HepG2 (cell line): ENCODE measurements around the gene FAM117A. TPM values are rescaled to one million over a fixed set of nuclear protein-coding genes. Genes with fewer than 3 reads are reported as not detected.

Experiments
- AGO1 ChIP-seq: fragments of 200-400 bp; formaldehyde crosslinking; IDR thresholded peaks from 2 replicates; pipeline ENCODE4 v1.6.1; 2017; ENCODE audit warnings: mild to moderate bottlenecking, low read depth, low read length, moderate library complexity; ENCODE audit not compliant: poor library complexity, severe bottlenecking
- ATF7-NPFF ChIP-seq: sonication (generic); formaldehyde crosslinking; IDR thresholded peaks from 2 replicates; pipeline ENCODE4 v1.8.1; 2023; ENCODE audit warnings: mild to moderate bottlenecking, low read depth, missing genetic modification reagents, moderate library complexity
- CEBPZ ChIP-seq: IDR thresholded peaks from 2 replicates; pipeline ENCODE4 v1.6.1; 2012; ENCODE audit warnings: low read length, improper control_type of control experiment
- CREM ChIP-seq, 2 experiments: sonication (generic) in 1 of 2; formaldehyde crosslinking in 1 of 2; IDR thresholded peaks; 2 replicates each; pipeline versions ENCODE4 v1.4.0 to v1.6.1; 2016 to 2020; ENCODE audit warnings: antibody characterized with exemption in 1 of 2, mild to moderate bottlenecking in 1 of 2, missing genetic modification reagents in 1 of 2
- DDIT3 ChIP-seq: sonication (generic); formaldehyde crosslinking; IDR thresholded peaks from 2 replicates; pipeline ENCODE4 v1.4.0; 2020; ENCODE audit warnings: mild to moderate bottlenecking, missing genetic modification reagents
- KLF16 ChIP-seq, 2 experiments: sonication (generic) in 1 of 2; formaldehyde crosslinking in 1 of 2; IDR thresholded peaks; 2 replicates each; pipeline versions ENCODE4 v1.6.1 to v1.8.0; 2016 to 2023; ENCODE audit warnings: missing genetic modification reagents in 2 of 2, missing compliant biosample characterization in 1 of 2
- NCOA1 ChIP-seq: sonication (generic); formaldehyde crosslinking; IDR thresholded peaks from 2 replicates; pipeline ENCODE4 v1.9.0; 2021; ENCODE audit warnings: missing genetic modification reagents
- NR2F2 ChIP-seq: IDR thresholded peaks from 2 replicates; pipeline ENCODE4 v1.6.1; 2012; ENCODE audit warnings: low read depth, inconsistent platforms, borderline replicate concordance
- PRDM15 ChIP-seq: sonication (generic); formaldehyde crosslinking; IDR thresholded peaks from 2 replicates; pipeline ENCODE4 v1.4.0; 2020; ENCODE audit warnings: missing genetic modification reagents
- PREB ChIP-seq: sonication (generic); formaldehyde crosslinking; IDR thresholded peaks from 2 replicates; pipeline ENCODE4 v1.4.0; 2020; ENCODE audit warnings: missing genetic modification reagents
- RARA ChIP-seq: IDR thresholded peaks from 2 replicates; pipeline ENCODE4 v1.6.1; 2016; ENCODE audit warnings: missing genetic modification reagents, missing compliant biosample characterization
- SRF ChIP-seq: IDR thresholded peaks from 2 replicates; pipeline ENCODE4 v1.6.1; 2011; ENCODE audit warnings: mild to moderate bottlenecking, low read depth, low read length, moderate library complexity
- TEAD3 ChIP-seq: optimal IDR thresholded peaks from 2 replicates; pipeline ENCODE3; 2016; ENCODE audit warnings: borderline replicate concordance
- USF2 ChIP-seq, 2 experiments: sonication (generic) in 1 of 2; formaldehyde crosslinking in 1 of 2; IDR thresholded peaks; 2 replicates each; pipeline versions ENCODE4 v1.5.1 to v1.6.1; 2011 to 2020; ENCODE audit warnings: borderline replicate concordance in 1 of 2, low read depth in 1 of 2, low read length in 1 of 2, mild to moderate bottlenecking in 1 of 2, missing genetic modification reagents in 1 of 2, moderate library complexity in 1 of 2
- ZNF207 ChIP-seq: fragments of 450-650 bp; IDR thresholded peaks from 2 replicates; pipeline ENCODE4 v1.6.1; 2016; ENCODE audit warnings: antibody characterized with exemption, borderline replicate concordance
- ZNF343 ChIP-seq: sonication (generic); formaldehyde crosslinking; IDR thresholded peaks from 2 replicates; pipeline ENCODE4 v1.4.0; 2020; ENCODE audit warnings: mild to moderate bottlenecking, missing genetic modification reagents
- ZNF644 ChIP-seq: IDR thresholded peaks from 2 replicates; pipeline ENCODE4 v1.6.1; 2016; ENCODE audit warnings: low read depth
- ZSCAN20 ChIP-seq: sonication (generic); formaldehyde crosslinking; IDR thresholded peaks from 2 replicates; pipeline ENCODE4 v1.4.0; 2020; ENCODE audit warnings: missing genetic modification reagents, mild to moderate bottlenecking, borderline replicate concordance
- polyA plus RNA-seq, 8 experiments: library from polyadenylated mRNA; depleted of rRNA in 3 of 8; stranded (reverse) in 7 of 8; unstranded in 1 of 8; fragments of >200 nt; fragmentation: Illumina TruSeq in 4 of 8; extraction: Trizol in 4 of 8; gene quantifications; 2 replicates each; pipeline versions ENCODE4 v1.2.1 to v1.2.3, GENCODE V29; 2011 to 2016; ENCODE audit warnings: low read depth in 4 of 8, missing spikeins in 1 of 8, mixed read lengths in 1 of 8; ENCODE audit not compliant: insufficient read depth in 1 of 8
- total RNA-seq, 5 experiments: library from RNA; depleted of rRNA; stranded (reverse); fragments of >200 nt; fragmentation: Illumina TruSeq; extraction: Trizol; gene quantifications; 2 replicates each; pipeline ENCODE4 v1.2.3, GENCODE V29; 2016; ENCODE audit warnings: low read depth in 1 of 5

FAM117A gene
- total and polyA plus RNA-seq, 2 of the 13 experiments (the other 11 are each of a cell fraction or from before 2014, with no cell fraction given), result 12.1 to 19.8 TPM

- no peak for TF ChIP-seq CREM (IDR thresholded peaks at IDR 0.05)
- no peak for TF ChIP-seq CREM (CRISPR knock-in tag; IDR thresholded peaks at IDR 0.05)
- no peak for TF ChIP-seq ZNF207
- no peak for TF ChIP-seq TEAD3 (CRISPR knock-in tag)
- no peak for TF ChIP-seq ZNF343 (CRISPR knock-in tag)
- TF ChIP-seq SRF, result no peak
- no peak for TF ChIP-seq ATF7-NPFF (CRISPR knock-in tag)
- TF ChIP-seq RARA (CRISPR knock-in tag), result no peak
- no peak for TF ChIP-seq NCOA1
- no peak for TF ChIP-seq PRDM15 (CRISPR knock-in tag)
- TF ChIP-seq CEBPZ, result no peak
- no peak for TF ChIP-seq ZSCAN20 (CRISPR knock-in tag)
- TF ChIP-seq USF2 (IDR thresholded peaks at IDR 0.05; ENCODE audit: low read depth, low read length), result no peak
- no peak for TF ChIP-seq USF2 (CRISPR knock-in tag; IDR thresholded peaks at IDR 0.05; ENCODE audit: borderline replicate concordance)
- TF ChIP-seq DDIT3 (CRISPR knock-in tag), result no peak
- TF ChIP-seq NR2F2, result peak; percentile 26; the same call in 1 of the 2 replicates
- no peak for TF ChIP-seq AGO1
- TF ChIP-seq KLF16 (CRISPR knock-in tag; IDR thresholded peaks at IDR 0.05), result no peak; a peak in 1 of 4 replicates
- no peak for TF ChIP-seq ZNF644 (CRISPR knock-in tag)
- TF ChIP-seq PREB, result no peak
Measured at GRCh38 chr17:49677134-49677932, 86.6 kb downstream of the FAM117A start (continued).
